Activated CD4-positive, alpha-beta memory T cell treated with anti-CD3 and anti-CD28 coated beads, Interleukin-2, amount 10 ng/mL, durations not matched to agents 7 days and 5 days (primary cell): ENCODE results near the gene PITPNC1. TPM values are rescaled to one million over a fixed set of nuclear protein-coding genes. Genes with fewer than 3 reads are reported as not detected.

Experiments used
- CTCF ChIA-PET: fragments of 350-600 bp; sonication (Branson Sonifier 250); formaldehyde crosslinking; loops from one replicate; lab custom pipeline; 2021; ENCODE audit warnings: antibody characterized with exemption, inconsistent platforms; lab: Charles Lee
- POLR2A ChIA-PET: fragments of 350-600 bp; sonication (Branson Sonifier 250); formaldehyde crosslinking; loops from one replicate; lab custom pipeline; 2021; ENCODE audit warnings: antibody characterized with exemption; lab: Charles Lee
- DNase-seq: peaks from one replicate; pipeline ENCODE4 v3.0.0-alpha.2; 2020
- H3K27ac Mint-ChIP-seq: one replicate; pipeline ENCODE4 v1.8.0; 2021; ENCODE audit warnings: mild to moderate bottlenecking, mixed read lengths
- H3K27me3 Mint-ChIP-seq: one replicate; pipeline ENCODE4 v1.8.0; 2021; ENCODE audit warnings: mixed read lengths
- H3K36me3 Mint-ChIP-seq: one replicate; pipeline ENCODE4 v1.8.0; 2021; ENCODE audit warnings: low read depth, mixed read lengths
- H3K4me1 Mint-ChIP-seq: one replicate; pipeline ENCODE4 v1.8.0; 2021; ENCODE audit warnings: mixed read lengths
- H3K4me3 Mint-ChIP-seq: one replicate; pipeline ENCODE4 v1.8.0; 2021; ENCODE audit warnings: mild to moderate bottlenecking, mixed read lengths
- H3K9me3 Mint-ChIP-seq: one replicate; pipeline ENCODE4 v1.8.0; 2021; ENCODE audit warnings: mixed read lengths
- total RNA-seq, 2 experiments: library from RNA; stranded (reverse); gene quantifications; one replicate each; pipeline ENCODE4 v1.2.3, GENCODE V29; 2021

PITPNC1 gene
- total RNA-seq, 2 experiments from 2014 or later, result 29.1 to 31.1 TPM

GRCh38 chr17:67563692-67564228 lies 186.7 kb downstream of the PITPNC1 start:
- Mint-ChIP-seq H3K27me3 (no peaks in the 10 kb centered on the region), H3K36me3 (no peaks in the 10 kb centered on the region), H3K27ac (no peak overlapping the region), H3K4me1 (no peaks in the 10 kb centered on the region), H3K4me3 (no peak overlapping the region), H3K9me3 (no peaks in the 10 kb centered on the region)
- ChIA-PET POLR2A (no interaction called here), CTCF (interaction anchor here (1.4 kb wide), 1 partner anchor 19 kb away, joined by 3 read pairs; no protein-coding TSS in a partner anchor)
- DNase-seq, result no peak

GRCh38 chr17:67565068-67565467 lies 188.0 kb downstream of the PITPNC1 start:
- CTCF ChIA-PET, result no interaction called here

GRCh38 chr17:67566656-67567055 lies 189.6 kb downstream of the PITPNC1 start:
- H3K27ac Mint-ChIP-seq, result no peak overlapping the region
- POLR2A ChIA-PET, result no interaction called here
- no peak overlapping the region for H3K4me3 Mint-ChIP-seq
- H3K36me3 Mint-ChIP-seq, result no peaks in the 10 kb centered on the region
- no peaks in the 10 kb centered on the region for H3K27me3 Mint-ChIP-seq
- H3K4me1 Mint-ChIP-seq, result no peaks in the 10 kb centered on the region
- H3K9me3 Mint-ChIP-seq, result no peaks in the 10 kb centered on the region
- no peak for DNase-seq
- CTCF ChIA-PET, result no interaction called here

More at GRCh38 chr17:67565068-67565467, 188.0 kb downstream of the PITPNC1 start:
- Mint-ChIP-seq H3K4me1 (no peaks in the 10 kb centered on the region), H3K9me3 (no peaks in the 10 kb centered on the region), H3K27ac (no peak overlapping the region), H3K4me3 (no peak overlapping the region), H3K36me3 (no peaks in the 10 kb centered on the region), H3K27me3 (no peaks in the 10 kb centered on the region)
- POLR2A ChIA-PET, result no interaction called here
- DNase-seq, result no peak

- Mint-ChIP-seq H3K27me3 (no peaks in the 10 kb centered on the region), H3K27ac (no peak overlapping the region), H3K4me1 (no peaks in the 10 kb centered on the region), H3K9me3 (no peaks in the 10 kb centered on the region), H3K4me3 (no peak overlapping the region), H3K36me3 (no peaks in the 10 kb centered on the region)
- POLR2A ChIA-PET, result no interaction called here
- no peak for DNase-seq
- CTCF ChIA-PET, result interaction anchor here (1.1 kb wide), 1 partner anchor 195 kb away, joined by 4 read pairs; no protein-coding TSS in a partner anchor
Observed at GRCh38 chr17:67569015-67569451, 192.0 kb downstream of the PITPNC1 start.

- Mint-ChIP-seq H3K27ac (no peak overlapping the region), H3K9me3 (no peaks in the 10 kb centered on the region), H3K4me1 (no peaks in the 10 kb centered on the region), H3K36me3 (no peaks in the 10 kb centered on the region), H3K4me3 (no peak overlapping the region), H3K27me3 (no peaks in the 10 kb centered on the region)
- DNase-seq, result no peak
- POLR2A ChIA-PET, result no interaction called here
- CTCF ChIA-PET, result interaction anchor here (1.3 kb wide), 1 partner anchor 10 kb away, joined by 3 read pairs; no protein-coding TSS in a partner anchor
Observed at GRCh38 chr17:67569873-67570272, 192.8 kb downstream of the PITPNC1 start.

- Mint-ChIP-seq H3K9me3 (no peaks in the 10 kb centered on the region), H3K4me3 (no peak overlapping the region), H3K27me3 (no peaks in the 10 kb centered on the region), H3K4me1 (no peaks in the 10 kb centered on the region), H3K36me3 (no peaks in the 10 kb centered on the region), H3K27ac (no peak overlapping the region)
- DNase-seq, result no peak
- POLR2A ChIA-PET, result interaction anchor here (0.6 kb wide), 1 partner anchor 22 kb away, joined by 3 read pairs; no protein-coding TSS in a partner anchor
- CTCF ChIA-PET, result interaction anchor here (1.3 kb wide), 1 partner anchor 11 kb away, joined by 3 read pairs; no protein-coding TSS in a partner anchor
Observed at GRCh38 chr17:67570797-67571196, 193.7 kb downstream of the PITPNC1 start.

GRCh38 chr17:67571478-67571877 lies 194.4 kb downstream of the PITPNC1 start:
- Mint-ChIP-seq H3K9me3 (no peaks in the 10 kb centered on the region), H3K27me3 (no peaks in the 10 kb centered on the region), H3K27ac (no peak overlapping the region), H3K36me3 (no peaks in the 10 kb centered on the region), H3K4me3 (no peak overlapping the region), H3K4me1 (no peaks in the 10 kb centered on the region)
- ChIA-PET POLR2A (no interaction called here), CTCF (interaction anchor here (1.3 kb wide), 1 partner anchor 11 kb away, joined by 3 read pairs; no protein-coding TSS in a partner anchor)
- DNase-seq, result no peak

- Mint-ChIP-seq H3K27me3 (no peaks in the 10 kb centered on the region), H3K4me1 (peaks cover 4% of the 10 kb centered on the region), H3K36me3 (no peaks in the 10 kb centered on the region), H3K9me3 (no peaks in the 10 kb centered on the region), H3K4me3 (no peak overlapping the region), H3K27ac (no peak overlapping the region)
- no peak for DNase-seq
- POLR2A ChIA-PET, result no interaction called here
- CTCF ChIA-PET, result no interaction called here
Observed at GRCh38 chr17:67573987-67574657, 197.0 kb downstream of the PITPNC1 start.

GRCh38 chr17:67574658-67575293 lies 197.7 kb downstream of the PITPNC1 start:
- Mint-ChIP-seq H3K9me3 (no peaks in the 10 kb centered on the region), H3K4me1 (peaks cover 4% of the 10 kb centered on the region), H3K27me3 (no peaks in the 10 kb centered on the region), H3K4me3 (no peak overlapping the region), H3K27ac (no peak overlapping the region), H3K36me3 (no peaks in the 10 kb centered on the region)
- POLR2A ChIA-PET, result no interaction called here
- DNase-seq, result no peak
- CTCF ChIA-PET, result no interaction called here

- Mint-ChIP-seq H3K36me3 (no peaks in the 10 kb centered on the region), H3K9me3 (no peaks in the 10 kb centered on the region), H3K4me1 (peaks cover 4% of the 10 kb centered on the region), H3K27ac (no peak overlapping the region), H3K27me3 (no peaks in the 10 kb centered on the region), H3K4me3 (no peak overlapping the region)
- DNase-seq, result no peak
- POLR2A ChIA-PET, result no interaction called here
- CTCF ChIA-PET, result no interaction called here
Observed at GRCh38 chr17:67575325-67575724, 198.2 kb downstream of the PITPNC1 start.

GRCh38 chr17:67576471-67577115 lies 199.5 kb downstream of the PITPNC1 start:
- H3K27me3 Mint-ChIP-seq, result no peaks in the 10 kb centered on the region
- H3K9me3 Mint-ChIP-seq, result no peaks in the 10 kb centered on the region
- no peak overlapping the region for H3K27ac Mint-ChIP-seq
- H3K4me1 Mint-ChIP-seq, result peaks cover 4% of the 10 kb centered on the region
- ChIA-PET CTCF (no interaction called here), POLR2A (no interaction called here)
- H3K36me3 Mint-ChIP-seq, result no peaks in the 10 kb centered on the region
- no peak overlapping the region for H3K4me3 Mint-ChIP-seq
- no peak for DNase-seq

- H3K4me3 Mint-ChIP-seq, result no peak overlapping the region
- no peak overlapping the region for H3K27ac Mint-ChIP-seq
- POLR2A ChIA-PET, result no interaction called here
- CTCF ChIA-PET, result no interaction called here
- no peaks in the 10 kb centered on the region for H3K36me3 Mint-ChIP-seq
- no peak for DNase-seq
- no peaks in the 10 kb centered on the region for H3K27me3 Mint-ChIP-seq
- no peaks in the 10 kb centered on the region for H3K9me3 Mint-ChIP-seq
- peaks cover 4% of the 10 kb centered on the region for H3K4me1 Mint-ChIP-seq
Observed at GRCh38 chr17:67577429-67578141, 200.5 kb downstream of the PITPNC1 start.

- Mint-ChIP-seq H3K4me1 (peaks cover 4% of the 10 kb centered on the region), H3K27ac (no peak overlapping the region)
Observed at GRCh38 chr17:67578142-67578457, 201.0 kb downstream of the PITPNC1 start.

More at GRCh38 chr17:67578142-67578457, 201.0 kb downstream of the PITPNC1 start:
- H3K27me3 Mint-ChIP-seq, result no peaks in the 10 kb centered on the region
- ChIA-PET POLR2A (no interaction called here), CTCF (no interaction called here)
- H3K36me3 Mint-ChIP-seq, result no peaks in the 10 kb centered on the region
- no peak for DNase-seq
- no peaks in the 10 kb centered on the region for H3K9me3 Mint-ChIP-seq
- no peak overlapping the region for H3K4me3 Mint-ChIP-seq
